Psoas muscle (tissue), 8 donors: Measurements from ENCODE around the gene NCOR1. TPM values are rescaled to one million over a fixed set of nuclear protein-coding genes. Genes with fewer than 3 reads are reported as not detected.
A peak's percentile ranks its signal among the peaks of the same experiment; 100 is the strongest.

Experiments
- ATAC-seq, 4 donors: fragments of 200-7000 bp; cut with Tn5 transposase; one replicate each; pipeline ENCODE4 v1.9.1; 2020; ENCODE audit warnings: moderate library complexity in 3 of 4, mild to moderate bottlenecking in 2 of 4
- DNase-seq, 2 donors: peaks; one replicate each; pipeline ENCODE4 v3.0.0-alpha.2; 2020
- H3K27ac ChIP-seq: fragments of 200-600 bp; one replicate; pipeline ENCODE4 v1.8.0; 2022
- H3K27me3 ChIP-seq, 3 donors: fragments of 200-600 bp in 1 of 3; one replicate each; pipeline versions ENCODE4 v1.6.1 to v1.8.0; 2013 to 2022; ENCODE audit warnings: low read length in 2 of 3, mild to moderate bottlenecking in 2 of 3, moderate library complexity in 1 of 3; ENCODE audit not compliant: insufficient read depth in 3 of 3
- H3K36me3 ChIP-seq, 2 donors: fragments of 200-600 bp in 1 of 2; one replicate each; pipeline versions ENCODE4 v1.6.1 to v1.8.0; 2013 to 2022; ENCODE audit warnings: low read depth in 1 of 2, mild to moderate bottlenecking in 1 of 2, moderate library complexity in 1 of 2; ENCODE audit not compliant: insufficient read depth in 1 of 2
- H3K4me1 ChIP-seq: fragments of 200-600 bp; one replicate; pipeline ENCODE4 v1.8.0; 2022
- H3K4me3 ChIP-seq: fragments of 200-600 bp; one replicate; pipeline ENCODE4 v1.8.0; 2022; ENCODE audit warnings: mild to moderate bottlenecking
- H3K9me3 ChIP-seq: fragments of 200-600 bp; one replicate; pipeline ENCODE4 v1.8.0; 2022
- CTCF ChIP-seq: fragments of 200-600 bp; IDR thresholded peaks from one replicate; pipeline ENCODE4 v1.8.0; 2022; ENCODE audit warnings: antibody characterized with exemption
- WGBS, 3 donors: extraction: QIAGEN DNeasy Blood & Tissue Kit; methylation state at CpG; one replicate each; pipeline versions ENCODE4 v1.1.6 to v1.1.7; 2013; 5-methylcytosine and 5-hydroxymethylcytosine counted together
- intact Hi-C, 2 donors: fragments of 100-400 bp; cut with DNase I; formaldehyde crosslinking; loops; one replicate each; pipeline versions ENCODE4 v1.11.0 to v1.14.2; 2022
- polyA plus RNA-seq, 3 donors: library from polyadenylated mRNA; stranded (reverse); fragments of 200-250 nt; gene quantifications; one replicate each; pipeline ENCODE4 v1.2.3, GENCODE V29; 2013
- total RNA-seq, 4 donors: library from RNA; stranded (reverse); fragmentation: NEBNext Ultra II Directional in 2 of 4; extraction: Animal tissue kit (Norgen Biotek cat#: 25700) in 2 of 4; gene quantifications; one replicate each; pipeline versions ENCODE4 v1.2.1 to v1.2.4, GENCODE V29; 2021 to 2023
- donor health status: healthy with polysubstance abuse.
- donor health status: DM: no; HTN: no; CAD: no; lungs with moderate emphysema.
- donor health status: Bipolar disorder and iron deficiency.
- donor health status: healthy.
- donor health status: DM: yes; HTN: yes; CAD: no.
- donor health status: DM: no; HTN: no; CAD: no.
- donor health status: DM: no; HTN: no; CAD: no.
- donor health status: DM: yes; HTN: yes; CAD: no.

The NCOR1 gene
- total and polyA plus RNA-seq, 7 donors = 22.8 to 102 (median 78.8) TPM

DNA sequence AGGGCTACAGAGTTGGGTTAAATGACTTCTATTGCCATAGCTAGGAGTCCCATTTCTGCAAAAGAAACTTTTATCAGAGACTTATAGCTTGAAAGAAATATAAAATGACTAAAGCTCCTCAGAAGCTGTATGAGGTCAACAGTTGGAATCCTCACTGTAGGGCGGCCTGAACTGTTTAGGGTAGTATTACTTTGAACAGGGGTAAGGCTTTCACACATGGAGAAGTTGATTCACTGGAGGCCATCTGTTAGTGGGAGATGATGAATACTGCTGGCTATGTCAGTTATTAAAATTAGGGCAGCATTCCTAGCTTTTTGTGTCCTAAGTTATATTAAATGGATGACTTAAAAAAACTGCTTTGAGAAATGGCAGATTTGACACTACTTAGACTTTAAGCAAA lies 209.7 kb downstream of the NCOR1 start:
- no peak for ATAC-seq
- H3K4me1 ChIP-seq = peaks cover 13% of the 10 kb centered on the region

DNA sequence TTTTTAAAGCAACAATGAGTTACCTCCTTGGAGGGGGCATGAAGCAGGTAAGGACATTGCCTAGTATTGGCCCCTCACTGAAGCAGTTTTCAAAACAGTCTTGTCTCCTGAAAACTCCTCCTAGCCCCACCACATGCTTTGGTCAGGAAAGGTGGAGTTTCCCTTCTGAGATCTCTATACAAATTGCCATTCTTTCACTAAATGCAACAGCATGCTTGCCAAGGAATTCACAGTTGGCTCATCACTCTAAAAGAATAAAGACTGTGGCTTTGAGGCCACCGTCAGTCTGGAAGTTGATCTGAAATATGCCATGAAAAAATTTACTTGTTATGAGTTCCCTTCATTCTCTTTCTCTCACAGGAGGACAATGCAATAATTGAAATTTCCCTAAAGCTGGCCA lies 211.5 kb downstream of the NCOR1 start:
- Histone ChIP-seq H3K36me3 (peaks cover 38 to 81% of the 10 kb centered on the region in 2 donors), H3K4me3 (no peak overlapping the region), H3K27me3 (no peaks in the 10 kb centered on the region), H3K4me1 (peaks cover 15% of the 10 kb centered on the region), H3K27ac (peak overlapping the region; percentile 32), H3K9me3 (no peaks in the 10 kb centered on the region)
- intact Hi-C loops = no loop called here
- DNase-seq (no peak), ATAC-seq (no peak)
- WGBS, 3 donors = 52 to 62% (median 58%) methylated on average over 1 of the region's 1 CpG
- TF ChIP-seq CTCF = no peak

More for the DNA sequence above, 209.7 kb downstream of the NCOR1 start:
- TF ChIP-seq CTCF = no peak
- H3K4me3 ChIP-seq = no peak overlapping the region
- H3K36me3 ChIP-seq = peaks cover 40 to 99% of the 10 kb centered on the region in 2 donors
- H3K27me3 ChIP-seq = no peaks in the 10 kb centered on the region
- intact Hi-C loops = no loop called here
- 90 to 95% (median 94%) methylated on average over 1 of the region's 1 CpG for WGBS, 3 donors
- H3K27ac ChIP-seq = peak overlapping the region; percentile 50
- DNase-seq = no peak
- H3K9me3 ChIP-seq = no peaks in the 10 kb centered on the region

GRCh38 chr17:16002708-16003260 lies 212.6 kb downstream of the NCOR1 start:
- no peak overlapping the region for H3K4me3 ChIP-seq
- peaks cover 28 to 71% of the 10 kb centered on the region in 2 donors for H3K36me3 ChIP-seq
- DNase-seq = no peak
- no peak for ATAC-seq
- 92 to 93% (median 93%) methylated on average over 2 of the region's 2 CpGs for WGBS, 3 donors
- intact Hi-C loops = no loop called here
- no peaks in the 10 kb centered on the region for H3K9me3 ChIP-seq
- TF ChIP-seq CTCF = no peak
- no peaks in the 10 kb centered on the region for H3K27me3 ChIP-seq
- H3K4me1 ChIP-seq = peaks cover 19% of the 10 kb centered on the region
- H3K27ac ChIP-seq = no peak overlapping the region

GRCh38 chr17:16001226-16001897 lies 214.0 kb downstream of the NCOR1 start:
- Histone ChIP-seq H3K27ac (no peak overlapping the region), H3K4me1 (peaks cover 19% of the 10 kb centered on the region), H3K9me3 (no peaks in the 10 kb centered on the region), H3K4me3 (peak overlapping the region; percentile 80), H3K27me3 (no peaks in the 10 kb centered on the region), H3K36me3 (peaks cover 24 to 68% of the 10 kb centered on the region in 2 donors)
- DNase-seq (no peak), ATAC-seq (no peak)
- intact Hi-C loops = no loop called here
- TF ChIP-seq CTCF = no peak
